Muscle layer of colon (tissue), 2 donors: Measurements from ENCODE around the gene IPPK.

Experiments used
- H3K27ac ChIP-seq: one replicate; pipeline ENCODE4 v1.7.0; 2013; ENCODE audit warnings: low read depth, mild to moderate bottlenecking, low read length, moderate library complexity
- H3K27me3 ChIP-seq, 2 donors: one replicate each; pipeline ENCODE4 v1.7.0; 2013; ENCODE audit warnings: low read length in 2 of 2, mild to moderate bottlenecking in 2 of 2; ENCODE audit not compliant: insufficient read depth in 2 of 2, control insufficient read depth in 1 of 2
- H3K36me3 ChIP-seq: one replicate; pipeline ENCODE4 v1.7.0; 2013; ENCODE audit warnings: mild to moderate bottlenecking, low read length; ENCODE audit not compliant: insufficient read depth
- H3K4me1 ChIP-seq: one replicate; pipeline ENCODE4 v1.7.0; 2013; ENCODE audit warnings: mild to moderate bottlenecking, low read length; ENCODE audit not compliant: insufficient read depth
- H3K4me3 ChIP-seq, 2 donors: one replicate each; pipeline ENCODE4 v1.7.0; 2013; ENCODE audit warnings: low read length in 2 of 2, low read depth in 1 of 2, mild to moderate bottlenecking in 1 of 2, moderate library complexity in 1 of 2
- H3K9ac ChIP-seq: one replicate; pipeline ENCODE4 v1.7.0; 2013; ENCODE audit warnings: low read length
- H3K9me3 ChIP-seq: one replicate; pipeline ENCODE4 v1.7.0; 2013; ENCODE audit warnings: mild to moderate bottlenecking, low read length
- donor health status: abdominal sarcoma.
- donor health status: Adenocarcinoma of cecum.

The IPPK gene

DNA sequence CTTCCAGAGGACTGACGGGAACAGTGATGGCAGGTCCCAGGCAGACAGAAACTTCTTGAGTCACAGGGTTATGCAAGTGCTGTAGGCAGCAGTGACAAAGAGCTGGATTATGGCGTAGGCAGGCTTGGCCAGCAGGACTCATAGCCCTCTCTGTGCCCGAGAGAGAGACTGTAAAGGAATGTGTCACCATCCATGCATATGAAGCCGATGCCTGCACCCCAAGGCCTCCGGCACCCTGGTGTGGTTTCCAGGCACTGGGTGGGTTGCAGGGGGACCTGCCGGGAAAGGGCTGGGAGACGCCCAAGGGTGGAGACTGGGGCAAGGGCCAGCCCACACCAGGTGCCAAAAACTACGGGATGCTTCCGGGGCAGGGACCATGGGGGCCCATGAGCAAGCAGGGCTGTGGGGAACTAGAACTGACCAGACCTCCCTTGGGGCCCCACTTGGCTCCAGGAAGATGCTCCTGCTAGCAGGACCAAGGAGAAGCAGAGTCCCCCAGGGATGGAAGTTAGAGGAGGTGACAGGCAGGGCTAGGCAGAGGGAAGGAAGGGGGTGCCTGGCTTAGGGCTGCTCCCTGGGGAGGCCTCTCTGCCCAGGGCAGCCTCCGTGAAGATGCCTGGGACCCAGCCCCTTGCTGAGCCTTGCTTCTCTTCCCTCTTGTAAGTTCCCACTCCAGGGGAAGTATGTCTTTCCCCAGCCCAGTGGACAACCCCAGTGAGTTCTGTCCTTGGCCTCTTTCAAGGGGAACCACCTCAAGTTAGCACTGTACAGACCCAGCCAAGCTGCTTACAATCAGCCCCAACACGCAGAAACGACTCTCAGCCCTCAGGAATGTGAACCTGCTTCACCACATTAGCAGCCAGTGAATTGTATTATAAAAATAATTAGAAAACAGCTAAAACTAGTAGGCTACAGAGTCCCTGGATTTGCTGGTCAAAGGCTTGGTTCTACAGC, 10.5 kb upstream of the IPPK start:
- Histone ChIP-seq H3K27me3 (peaks cover 0 to 4% of the 10 kb centered on the region in 2 donors), H3K9ac (no peak overlapping the region), H3K4me3 (no peak overlapping the region), H3K4me1 (no peaks in the 10 kb centered on the region), H3K27ac (no peak overlapping the region), H3K9me3 (no peaks in the 10 kb centered on the region), H3K36me3 (no peaks in the 10 kb centered on the region)

DNA sequence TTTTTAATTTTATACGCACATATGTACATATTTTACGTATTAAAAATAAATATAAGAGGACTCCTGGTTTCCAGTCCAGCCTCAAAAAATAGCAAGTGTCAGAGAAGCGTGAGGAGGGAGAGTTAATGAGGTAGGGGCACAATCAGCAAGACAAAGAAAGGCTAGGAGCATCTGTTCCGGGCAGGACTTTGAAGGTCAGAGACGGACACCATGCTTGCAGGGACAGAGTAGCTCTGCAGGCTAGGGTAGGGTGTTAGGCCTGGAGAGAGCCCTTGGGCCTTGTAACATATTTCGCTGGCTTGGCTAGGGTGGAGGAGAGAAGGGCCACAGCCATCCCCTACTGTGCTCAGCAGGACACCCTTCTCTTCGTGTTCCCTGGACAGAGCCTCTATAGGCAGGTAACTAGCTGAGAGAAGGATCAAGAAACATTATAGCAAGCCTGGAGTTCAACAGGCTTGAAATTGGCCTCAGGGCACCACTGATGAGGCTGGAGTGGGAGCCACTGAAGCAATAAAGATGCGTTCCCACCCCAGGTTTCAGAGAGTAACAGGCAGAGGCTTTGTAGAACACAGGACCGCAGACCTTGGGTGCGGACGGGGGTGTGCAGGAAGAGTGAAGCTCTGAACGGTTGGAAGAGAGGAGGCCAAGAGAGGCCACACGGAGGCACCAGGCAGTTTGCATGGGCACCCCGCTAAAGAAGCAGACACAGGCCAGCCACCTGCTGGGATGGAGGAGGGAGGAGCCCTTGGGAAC, 9.7 kb upstream of the IPPK start:
- no peak overlapping the region for H3K9ac ChIP-seq
- no peak overlapping the region for H3K4me3 ChIP-seq
- H3K36me3 ChIP-seq: no peaks in the 10 kb centered on the region
- no peaks in the 10 kb centered on the region for H3K4me1 ChIP-seq
- H3K9me3 ChIP-seq: no peaks in the 10 kb centered on the region
- H3K27ac ChIP-seq: no peak overlapping the region
- H3K27me3 ChIP-seq: peaks cover 0 to 4% of the 10 kb centered on the region in 2 donors

DNA sequence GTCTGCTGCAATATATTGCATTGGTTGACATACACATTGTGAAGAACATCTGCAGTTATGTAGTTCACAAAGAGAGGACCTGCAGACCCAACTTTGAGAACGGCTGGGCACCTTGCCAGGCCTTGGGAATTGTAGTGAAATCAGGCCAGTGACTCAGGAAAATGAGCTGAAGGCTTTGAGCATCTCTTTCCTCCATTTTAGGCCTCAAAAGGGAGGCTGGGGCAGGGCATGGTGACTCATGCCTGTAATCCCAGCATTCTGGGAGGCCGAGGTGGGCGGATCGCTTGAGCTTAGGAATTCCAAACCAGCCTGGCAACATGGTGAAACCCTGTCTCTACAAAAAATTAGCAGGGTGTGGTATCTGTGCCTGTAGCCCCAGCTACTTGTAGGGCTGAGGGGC, 1.4 kb upstream of the IPPK start:
- Histone ChIP-seq H3K9me3 (no peaks in the 10 kb centered on the region), H3K27ac (no peak overlapping the region), H3K4me1 (peaks cover 18% of the 10 kb centered on the region), H3K27me3 (no peaks in the 10 kb centered on the region), H3K36me3 (no peaks in the 10 kb centered on the region), H3K9ac (no peak overlapping the region), H3K4me3 (peak overlapping the region in 1 of 2 donors; percentile 100)

DNA sequence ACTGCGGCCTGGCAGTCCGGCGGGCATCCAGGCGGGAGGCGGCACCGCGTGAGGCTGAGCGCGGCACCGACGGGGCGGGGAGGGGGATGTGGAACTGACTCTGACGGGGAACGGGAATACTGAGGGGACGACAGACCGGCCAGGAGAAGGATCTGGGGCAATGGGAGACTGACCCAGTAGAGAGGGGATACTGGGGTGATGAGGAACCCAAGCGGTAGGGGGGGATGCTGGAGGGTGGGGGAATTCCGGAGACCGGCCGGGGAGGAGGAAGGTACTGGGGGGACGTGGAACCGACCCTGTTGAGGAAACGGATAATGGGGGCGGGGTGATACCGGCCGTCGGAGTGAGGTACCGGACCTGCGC, 423 bp downstream of the IPPK start:
- H3K27ac ChIP-seq: peak overlapping the region; percentile 89
- H3K4me1 ChIP-seq: peaks cover 18% of the 10 kb centered on the region
- H3K36me3 ChIP-seq: no peaks in the 10 kb centered on the region
- no peaks in the 10 kb centered on the region for H3K9me3 ChIP-seq
- H3K4me3 ChIP-seq: peak overlapping the region; percentile 86 to 100
- no peaks in the 10 kb centered on the region for H3K27me3 ChIP-seq
- H3K9ac ChIP-seq: peak overlapping the region; percentile 29

DNA sequence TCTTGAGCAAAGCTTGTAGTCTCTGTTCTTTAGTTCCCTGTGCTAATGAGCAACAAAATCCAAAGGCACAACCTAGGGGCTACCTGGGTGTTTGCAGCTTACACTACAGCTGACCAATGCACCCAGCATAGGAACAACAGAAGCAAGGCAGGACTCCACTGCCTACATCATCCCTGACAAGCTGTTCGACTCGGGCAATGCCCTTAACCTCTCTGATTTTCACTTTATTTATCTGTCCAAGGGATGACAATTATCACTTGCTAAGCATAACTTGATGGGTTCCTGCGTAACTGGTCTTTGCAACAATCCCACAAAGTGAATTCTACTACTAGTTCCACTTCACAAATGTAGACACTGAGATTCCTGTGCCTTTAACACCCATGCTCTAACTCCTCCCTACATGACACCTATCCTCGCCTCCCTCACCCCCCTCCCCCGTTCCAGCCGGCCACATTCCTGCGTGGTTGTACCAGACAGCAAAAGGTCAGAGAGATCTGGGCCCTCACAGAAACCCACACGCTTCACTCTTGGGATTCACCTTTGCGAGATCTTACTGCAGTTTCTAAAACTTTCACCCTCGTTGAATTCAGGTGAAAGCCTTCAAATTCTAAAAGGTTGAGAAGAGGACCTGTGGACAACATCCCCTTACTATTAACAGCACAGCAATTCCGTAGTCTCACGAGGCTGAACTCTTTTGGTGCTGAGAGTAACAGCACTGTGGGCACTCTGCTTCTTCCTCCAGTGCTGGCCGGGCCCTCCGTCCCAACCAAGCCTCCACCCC, 995 bp downstream of the IPPK start:
- Histone ChIP-seq H3K4me1 (peaks cover 18% of the 10 kb centered on the region), H3K4me3 (peak overlapping the region; percentile 86 to 100), H3K9me3 (no peaks in the 10 kb centered on the region), H3K36me3 (no peaks in the 10 kb centered on the region), H3K27me3 (no peaks in the 10 kb centered on the region), H3K27ac (peak overlapping the region; percentile 89), H3K9ac (peak overlapping the region; percentile 29)

DNA sequence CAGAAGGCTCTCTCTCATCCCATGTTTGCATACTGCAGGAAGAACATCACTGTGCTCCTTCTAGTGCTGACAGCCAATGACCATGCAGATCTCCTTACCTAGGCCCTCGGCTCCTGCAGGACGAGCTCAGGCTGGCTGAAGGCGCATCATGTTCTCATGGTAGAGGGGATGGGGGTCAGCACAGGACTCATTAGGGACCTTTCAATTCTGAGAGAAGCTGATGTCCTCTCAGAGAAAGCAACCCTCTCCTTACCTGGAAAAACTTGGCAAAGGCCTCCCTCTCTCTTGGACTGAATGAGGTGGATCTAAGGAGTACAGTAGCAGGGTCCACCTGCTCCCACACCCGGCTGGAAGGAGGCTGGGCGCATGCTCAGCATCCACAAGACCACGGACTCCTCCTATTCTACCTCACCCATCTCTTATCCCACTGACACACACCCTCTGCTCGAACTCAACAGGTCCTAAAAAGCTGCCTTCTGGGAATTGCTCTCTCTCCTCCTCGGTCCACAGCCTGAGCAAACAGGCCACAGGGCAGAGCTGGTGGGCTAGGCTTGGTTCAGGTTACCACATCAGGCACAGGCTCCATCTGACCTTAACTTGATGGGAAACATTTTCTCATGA, 2.9 kb downstream of the IPPK start:
- Histone ChIP-seq H3K36me3 (no peaks in the 10 kb centered on the region), H3K4me3 (no peak overlapping the region), H3K9ac (no peak overlapping the region), H3K9me3 (no peaks in the 10 kb centered on the region), H3K27me3 (no peaks in the 10 kb centered on the region), H3K4me1 (peaks cover 18% of the 10 kb centered on the region), H3K27ac (no peak overlapping the region)

DNA sequence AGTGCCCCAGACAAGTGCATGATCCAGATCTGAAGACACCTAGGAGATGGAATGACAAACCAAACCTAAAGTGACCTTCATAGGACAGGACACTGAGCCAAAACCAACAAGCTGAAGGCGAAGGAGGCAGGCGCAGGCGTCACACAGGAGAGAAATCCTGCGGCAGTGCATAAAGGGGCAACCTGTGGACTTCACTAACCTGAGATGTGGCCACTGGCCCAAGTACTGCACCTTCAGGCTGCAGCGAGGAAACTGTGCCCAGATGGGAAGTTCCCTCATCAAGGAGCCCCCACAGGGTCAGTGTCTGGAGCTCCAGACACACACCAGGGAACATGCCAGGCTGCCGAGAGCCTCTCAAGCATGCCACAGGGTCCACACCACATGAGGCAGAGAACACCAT, 3.7 kb downstream of the IPPK start:
- H3K36me3 ChIP-seq: no peaks in the 10 kb centered on the region
- H3K4me3 ChIP-seq: no peak overlapping the region
- H3K9ac ChIP-seq: no peak overlapping the region
- H3K27ac ChIP-seq: no peak overlapping the region
- H3K27me3 ChIP-seq: no peaks in the 10 kb centered on the region
- H3K4me1 ChIP-seq: peaks cover 15% of the 10 kb centered on the region
- H3K9me3 ChIP-seq: no peaks in the 10 kb centered on the region

DNA sequence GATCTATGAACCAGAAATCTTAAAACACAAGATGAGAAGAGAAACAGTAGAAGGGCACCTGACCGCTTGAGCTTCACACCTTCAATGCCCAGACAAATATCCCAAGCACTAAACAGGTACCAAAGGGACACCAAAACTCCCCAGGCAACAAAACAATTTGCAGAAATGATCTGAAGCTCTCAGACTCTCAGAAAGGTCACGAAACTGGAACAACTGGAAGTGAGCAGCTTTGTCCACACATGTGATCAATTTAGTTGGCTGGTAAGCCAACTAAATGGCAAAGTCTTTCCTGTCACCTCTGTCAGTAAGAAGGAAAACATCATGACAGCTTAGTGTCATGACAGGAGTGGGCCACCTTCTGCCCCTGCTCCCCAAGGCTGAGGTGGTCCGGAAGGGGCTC, 4.1 kb downstream of the IPPK start:
- Histone ChIP-seq H3K4me1 (peaks cover 14% of the 10 kb centered on the region), H3K27ac (no peak overlapping the region), H3K9ac (no peak overlapping the region), H3K4me3 (no peak overlapping the region), H3K9me3 (no peaks in the 10 kb centered on the region), H3K27me3 (no peaks in the 10 kb centered on the region), H3K36me3 (no peaks in the 10 kb centered on the region)

DNA sequence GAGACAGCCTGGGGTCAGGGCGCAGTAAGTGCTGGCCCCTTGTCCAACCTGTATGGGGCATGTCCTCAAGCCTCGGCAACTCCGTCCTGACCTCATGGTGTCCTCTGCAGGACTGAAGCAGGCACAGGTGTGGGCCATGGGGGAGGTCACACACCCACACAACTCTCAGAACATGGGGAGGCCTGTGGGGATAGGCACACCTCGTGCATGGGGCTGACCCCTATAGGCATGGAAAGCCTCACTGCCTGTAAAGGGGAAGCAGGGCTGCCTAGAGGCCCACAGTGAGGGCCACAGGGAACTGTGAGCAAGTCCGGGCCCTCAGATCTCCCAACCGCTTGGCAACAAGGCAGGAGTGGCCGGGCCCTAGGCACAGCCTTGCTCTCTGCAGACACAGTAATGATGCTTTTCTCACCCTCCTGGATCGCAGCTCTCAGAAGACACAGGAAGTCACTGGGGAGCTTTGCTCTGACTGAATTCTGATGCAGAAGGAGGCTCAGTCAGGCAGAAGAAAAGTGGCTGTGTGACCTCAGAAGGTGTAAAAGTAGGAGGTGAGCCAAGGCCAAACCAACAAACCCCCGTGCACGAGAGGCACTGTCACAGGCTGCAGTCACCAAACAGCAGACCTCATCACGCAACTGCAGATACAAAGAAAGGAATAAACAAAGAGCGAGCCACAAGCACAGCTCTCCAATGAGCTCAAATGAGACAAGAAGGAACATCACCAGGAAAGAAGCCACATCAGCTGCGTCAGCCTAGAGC, 5.4 kb downstream of the IPPK start:
- no peak overlapping the region for H3K9ac ChIP-seq
- H3K4me3 ChIP-seq: no peak overlapping the region
- peaks cover 14% of the 10 kb centered on the region for H3K4me1 ChIP-seq
- H3K36me3 ChIP-seq: no peaks in the 10 kb centered on the region
- H3K27ac ChIP-seq: no peak overlapping the region
- H3K9me3 ChIP-seq: no peaks in the 10 kb centered on the region
- no peaks in the 10 kb centered on the region for H3K27me3 ChIP-seq

DNA sequence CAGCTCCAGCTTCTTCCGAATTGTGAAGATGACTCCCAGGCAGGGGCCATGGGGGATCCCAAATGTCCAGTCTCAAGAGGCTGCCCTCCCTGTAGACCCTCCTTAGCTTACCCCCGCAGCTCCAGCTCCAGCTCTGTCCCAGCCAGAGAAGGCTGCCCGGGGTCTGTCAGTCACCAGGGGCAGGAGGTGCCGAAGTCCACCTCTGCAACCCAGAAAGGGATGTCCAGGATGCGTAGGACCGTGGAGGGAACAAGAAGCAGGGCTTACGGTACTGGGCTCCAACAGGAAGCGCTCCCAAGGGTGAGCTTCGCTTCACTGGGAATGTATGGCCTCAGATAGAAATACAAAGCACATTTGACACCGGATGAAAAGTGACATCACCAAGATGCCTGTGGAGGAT, 6.0 kb downstream of the IPPK start:
- no peaks in the 10 kb centered on the region for H3K9me3 ChIP-seq
- H3K36me3 ChIP-seq: no peaks in the 10 kb centered on the region
- H3K4me3 ChIP-seq: no peak overlapping the region
- no peak overlapping the region for H3K27ac ChIP-seq
- H3K9ac ChIP-seq: no peak overlapping the region
- H3K4me1 ChIP-seq: peaks cover 11% of the 10 kb centered on the region
- no peaks in the 10 kb centered on the region for H3K27me3 ChIP-seq
